Activated effector memory CD4-positive, alpha-beta T cell treated with anti-CD3 and anti-CD28 coated beads, Interleukin-2, amount 50 U/mL, for 16 hours (primary cell): ENCODE data around the gene TCF20.

Experiments
- DNase-seq: peaks from one replicate; pipeline ENCODE4 v3.0.0-alpha.2; 2020

TCF20 gene

DNA sequence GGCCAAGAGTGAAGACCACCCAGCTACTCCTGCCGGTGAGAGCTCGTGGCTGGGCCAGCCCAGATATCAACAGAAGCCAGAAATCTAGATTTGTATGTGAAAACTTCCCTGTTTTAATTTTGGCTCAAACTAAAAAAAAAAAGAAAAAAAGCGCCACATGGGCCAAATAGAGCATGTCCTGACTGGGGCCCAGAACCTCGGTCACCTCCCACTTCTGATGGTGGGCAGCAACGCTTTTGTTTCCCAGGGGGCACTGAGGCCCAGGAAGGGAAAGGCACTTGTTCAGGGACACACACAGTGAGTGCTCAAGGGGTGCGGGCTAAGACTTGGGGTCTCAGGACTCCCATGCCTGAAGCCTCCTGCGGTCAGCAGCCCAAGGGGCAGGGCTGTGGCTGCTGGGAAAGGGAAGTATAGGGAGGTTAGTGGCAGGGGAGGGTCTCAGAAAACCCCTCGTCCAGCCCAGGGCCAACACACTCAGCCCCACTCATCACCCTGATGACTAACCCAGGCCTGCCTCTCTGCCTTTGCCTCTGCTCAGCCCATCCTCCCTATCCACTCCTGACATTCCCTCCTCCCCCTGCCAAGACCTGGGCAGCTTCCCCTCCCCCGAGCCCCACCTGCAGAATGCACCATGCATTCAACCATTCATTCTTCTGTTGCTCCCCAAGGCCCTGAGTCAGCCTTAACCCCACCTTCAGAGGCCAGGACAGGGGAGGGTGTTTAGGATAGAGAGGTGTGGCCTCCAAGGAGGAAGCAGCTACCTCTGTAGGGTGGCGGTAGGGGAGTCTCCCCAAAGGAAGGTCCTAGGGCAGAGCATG is 30.0 kb upstream of the TCF20 start:
- peak; percentile 76 for DNase-seq

GRCh38 chr22:42299586-42300258 is 29.3 kb upstream of the TCF20 start:
- peak; percentile 87 for DNase-seq

DNA sequence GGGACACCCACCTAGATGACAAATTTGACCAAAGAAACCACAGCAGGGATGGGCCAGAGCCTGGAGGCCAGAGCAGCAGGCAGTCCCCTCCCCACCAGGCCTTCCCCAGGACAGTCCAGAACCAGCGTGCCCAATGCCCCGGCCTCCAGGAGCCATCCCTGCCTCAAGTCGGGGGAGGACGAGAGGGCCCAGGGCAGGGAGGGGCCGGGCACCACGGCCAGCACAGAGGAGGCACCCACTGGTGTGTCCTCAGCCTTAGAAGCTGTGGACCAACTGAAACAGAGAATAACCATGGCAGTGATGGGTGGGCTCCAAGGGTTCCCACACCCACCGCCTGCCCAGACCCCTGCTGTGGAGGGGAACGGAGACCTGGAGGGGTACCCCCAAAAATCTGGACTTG is 28.3 kb upstream of the TCF20 start:
- DNase-seq, result no peak

DNA sequence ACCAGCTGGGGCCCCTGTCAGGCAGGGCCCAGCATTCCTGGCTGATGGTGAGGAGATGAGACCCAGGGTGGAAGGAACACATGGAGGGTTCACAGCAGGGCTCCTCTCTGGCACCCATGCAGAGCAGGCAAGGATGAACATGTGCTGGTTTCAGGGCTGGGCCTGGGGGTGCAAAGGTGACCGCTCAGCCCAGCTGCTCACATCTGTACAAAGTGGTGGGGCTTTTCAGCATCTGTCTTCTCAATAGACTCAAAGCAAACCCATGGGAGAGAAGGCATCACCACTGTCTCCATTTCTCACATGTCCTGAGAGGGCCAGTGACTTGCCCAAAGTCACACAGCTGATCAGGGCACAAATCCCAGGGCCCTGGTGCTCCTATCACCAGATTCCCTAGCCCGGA is 27.3 kb upstream of the TCF20 start:
- no peak for DNase-seq

GRCh38 chr22:42296883-42297282 is 26.4 kb upstream of the TCF20 start:
- DNase-seq, result no peak

- no peak for DNase-seq
Observed at GRCh38 chr22:42296381-42296853, 26.0 kb upstream of the TCF20 start.

GRCh38 chr22:42294034-42294985 is 23.9 kb upstream of the TCF20 start:
- DNase-seq, result peak; percentile 71

- DNase-seq, result no peak
Observed at GRCh38 chr22:42292732-42293520, 22.5 kb upstream of the TCF20 start.

GRCh38 chr22:42291287-42291686 is 20.8 kb upstream of the TCF20 start:
- no peak for DNase-seq

- DNase-seq, result no peak
Observed at GRCh38 chr22:42289671-42290541, 19.5 kb upstream of the TCF20 start.

DNA sequence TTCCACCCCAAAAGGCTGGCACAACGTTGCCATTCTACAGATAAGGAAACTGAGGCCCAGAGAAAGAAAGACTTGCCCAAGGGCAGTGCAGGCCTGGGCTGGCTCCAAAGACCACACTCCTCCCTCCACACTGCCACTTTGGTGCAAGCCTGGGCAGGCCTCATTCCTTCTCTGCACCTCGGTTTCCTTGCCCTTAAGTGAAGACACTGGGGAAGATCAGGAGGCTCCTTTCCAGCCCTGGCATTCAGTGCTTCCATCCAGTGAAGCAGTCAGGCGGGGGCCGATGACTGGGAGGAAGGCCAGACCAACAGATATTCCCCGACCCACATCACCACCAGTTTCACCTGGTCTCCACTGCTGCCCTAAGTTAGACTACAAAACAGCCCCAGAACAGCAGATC is 18.3 kb upstream of the TCF20 start:
- no peak for DNase-seq

- no peak for DNase-seq
Observed at GRCh38 chr22:42287174-42287890, 16.9 kb upstream of the TCF20 start.

- DNase-seq, result no peak
Observed at GRCh38 chr22:42286205-42286604, 15.8 kb upstream of the TCF20 start.

- no peak for DNase-seq
Observed at GRCh38 chr22:42285604-42286003, 15.2 kb upstream of the TCF20 start.

DNA sequence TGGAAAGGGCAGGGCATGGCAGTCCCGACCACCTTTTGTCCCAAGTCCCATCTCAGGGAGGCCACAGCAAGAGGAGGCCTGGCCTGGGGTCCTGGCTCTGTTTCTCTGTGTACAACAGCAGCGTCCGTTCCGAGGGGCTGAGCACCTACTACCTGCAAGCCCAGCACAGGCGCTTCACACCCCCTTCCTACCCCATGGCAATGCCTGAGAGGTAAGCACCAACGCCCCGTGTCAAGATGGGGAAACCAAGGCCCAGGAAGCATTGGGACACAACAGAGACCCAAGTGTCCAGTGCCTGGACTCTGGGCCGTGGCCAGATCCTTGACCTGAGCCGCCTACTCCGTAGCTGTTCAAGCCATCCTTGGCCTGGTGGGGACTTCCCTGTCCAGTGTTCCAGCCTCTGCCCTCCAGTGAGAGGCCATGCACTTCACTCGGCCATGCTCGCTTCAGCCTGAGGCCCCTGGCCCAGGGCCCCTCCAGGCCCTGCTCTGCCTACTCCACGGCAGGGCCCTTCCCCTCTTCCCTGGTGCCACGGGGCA is 14.3 kb upstream of the TCF20 start:
- DNase-seq, result no peak

GRCh38 chr22:42284202-42284591 is 13.7 kb upstream of the TCF20 start:
- DNase-seq, result no peak

DNA sequence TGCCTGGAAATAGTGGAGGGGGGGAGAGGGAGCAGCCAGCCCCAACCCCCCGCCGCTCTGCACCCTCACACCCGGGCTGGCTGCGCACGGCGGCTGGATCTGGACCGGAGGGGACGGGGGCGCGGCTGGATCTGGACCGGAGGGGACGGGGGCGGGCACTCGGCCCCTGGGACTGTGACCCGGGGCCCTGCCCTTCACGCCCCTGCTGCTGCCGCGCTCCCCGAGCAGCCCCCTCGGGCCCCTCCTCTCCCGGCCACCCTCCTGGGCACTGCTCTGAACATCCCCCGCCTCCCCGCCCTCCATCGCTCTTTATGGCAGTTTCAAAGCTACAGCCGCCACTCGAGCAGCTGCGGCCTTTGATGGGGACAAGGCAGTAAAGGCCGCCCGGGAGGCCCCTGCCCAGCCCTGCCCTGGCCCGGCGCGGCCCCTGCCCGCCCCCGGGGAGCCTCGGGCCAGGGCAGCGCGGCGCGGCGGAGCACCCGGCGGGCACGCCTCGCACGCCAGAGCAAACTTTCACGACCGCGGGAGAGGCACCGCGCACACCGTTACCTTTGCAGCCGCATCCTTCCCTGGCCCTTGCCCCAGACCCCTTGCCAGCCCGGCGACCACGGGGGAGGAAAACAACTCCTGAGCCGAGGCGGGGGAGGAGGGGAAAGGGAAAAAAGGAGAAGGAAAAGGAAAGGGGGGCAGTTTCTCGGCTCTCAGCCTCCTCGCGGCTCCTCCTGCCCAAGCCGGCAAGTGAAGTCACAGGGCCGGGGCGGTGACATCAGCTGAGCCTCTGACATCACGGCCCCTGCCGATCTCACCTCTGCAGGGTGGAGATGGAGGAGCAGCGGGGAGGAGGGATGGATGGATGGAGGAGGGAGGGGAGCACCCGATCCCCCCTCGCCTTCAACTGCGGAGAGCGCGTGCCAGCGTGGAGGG is 13.1 kb upstream of the TCF20 start:
- DNase-seq, result peak; percentile 79

DNA sequence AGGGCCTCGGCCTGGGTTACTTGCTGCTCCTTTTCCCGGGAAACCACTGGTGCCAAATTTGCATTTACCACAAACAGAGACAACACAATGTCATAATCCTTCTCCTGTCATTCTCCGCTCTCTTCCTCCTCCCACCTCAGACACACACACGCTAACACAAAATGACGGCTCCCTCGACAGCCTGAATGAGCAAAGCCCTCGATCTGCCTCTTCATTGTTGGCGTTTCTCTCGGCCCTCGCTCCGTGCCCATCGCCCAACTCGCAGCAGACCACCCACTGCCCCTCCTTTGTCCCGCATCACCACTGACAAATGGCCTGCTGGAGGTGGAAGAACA is 12.5 kb upstream of the TCF20 start:
- DNase-seq, result no peak

GRCh38 chr22:42282252-42282942 is 11.9 kb upstream of the TCF20 start:
- DNase-seq, result no peak
